OCI-LY7 (cell line): ENCODE measurements around the gene DDX23.

Experiments used
- EZH2phosphoT487 ChIP-seq: fragments of 200-600 bp; sonication (generic); IDR thresholded peaks from 2 replicates; pipeline ENCODE4 v1.6.1; 2018; ENCODE audit warnings: low read depth, borderline replicate concordance, mild to moderate bottlenecking, mixed run types, antibody characterized with exemption, low read length, moderate library complexity, mixed read lengths
- TF ChIP-seq, protein P1 (sequence below): fragments of 200-600 bp; sonication (generic); conservative IDR thresholded peaks from 2 replicates; pipeline ENCODE4 v1.5.1; 2014; ENCODE audit warnings: mild to moderate bottlenecking, antibody characterized with exemption, low read length, moderate library complexity, mixed read lengths

DNA sequence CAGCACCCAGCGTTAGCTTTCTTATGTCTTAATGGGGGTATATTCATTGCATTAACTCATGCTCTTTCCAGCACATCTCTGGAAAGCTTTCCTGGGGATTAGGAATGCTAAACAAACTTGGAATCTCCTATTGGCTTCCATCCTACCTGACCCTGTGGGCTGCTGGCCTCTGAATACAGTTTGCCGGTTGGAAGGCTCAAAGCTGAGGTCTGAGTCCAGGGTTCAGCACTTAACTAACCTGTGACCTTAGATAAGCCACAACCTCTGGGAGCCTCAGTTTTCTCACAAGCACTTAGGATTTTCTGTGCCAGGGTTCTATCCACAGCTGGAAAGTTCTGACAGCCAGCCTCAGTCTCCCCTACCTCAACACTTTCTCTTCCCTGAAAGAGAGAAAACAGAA lies 26.6 kb upstream of the DDX23 start:
- TF ChIP-seq, protein P1, sequence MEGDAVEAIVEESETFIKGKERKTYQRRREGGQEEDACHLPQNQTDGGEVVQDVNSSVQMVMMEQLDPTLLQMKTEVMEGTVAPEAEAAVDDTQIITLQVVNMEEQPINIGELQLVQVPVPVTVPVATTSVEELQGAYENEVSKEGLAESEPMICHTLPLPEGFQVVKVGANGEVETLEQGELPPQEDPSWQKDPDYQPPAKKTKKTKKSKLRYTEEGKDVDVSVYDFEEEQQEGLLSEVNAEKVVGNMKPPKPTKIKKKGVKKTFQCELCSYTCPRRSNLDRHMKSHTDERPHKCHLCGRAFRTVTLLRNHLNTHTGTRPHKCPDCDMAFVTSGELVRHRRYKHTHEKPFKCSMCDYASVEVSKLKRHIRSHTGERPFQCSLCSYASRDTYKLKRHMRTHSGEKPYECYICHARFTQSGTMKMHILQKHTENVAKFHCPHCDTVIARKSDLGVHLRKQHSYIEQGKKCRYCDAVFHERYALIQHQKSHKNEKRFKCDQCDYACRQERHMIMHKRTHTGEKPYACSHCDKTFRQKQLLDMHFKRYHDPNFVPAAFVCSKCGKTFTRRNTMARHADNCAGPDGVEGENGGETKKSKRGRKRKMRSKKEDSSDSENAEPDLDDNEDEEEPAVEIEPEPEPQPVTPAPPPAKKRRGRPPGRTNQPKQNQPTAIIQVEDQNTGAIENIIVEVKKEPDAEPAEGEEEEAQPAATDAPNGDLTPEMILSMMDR: no peak
- no peak for TF ChIP-seq EZH2phosphoT487
